H1 (cell line): ENCODE data around the gene HAPLN3. TPM values are rescaled to one million over a fixed set of nuclear protein-coding genes. Genes with fewer than 3 reads are reported as not detected.

Source experiments
- CTCF ChIA-PET: fragments of 300-600 bp; sonication (Branson Sonifier 250); formaldehyde crosslinking; loops from one replicate; lab custom pipeline; 2021; ENCODE audit not compliant: partially characterized antibody; lab: Charles Lee
- POLR2A ChIA-PET: fragments of 300-600 bp; sonication (Branson Sonifier 250); formaldehyde crosslinking; loops from one replicate; lab custom pipeline; 2021; ENCODE audit warnings: inconsistent platforms; ENCODE audit not compliant: partially characterized antibody; lab: Charles Lee
- DNase-seq, 2 experiments: peaks; one replicate each; pipeline versions ENCODE4 v3.0.0 to v3.0.0-alpha.2; 2010 to 2022; ENCODE audit warnings: low spot score in 2 of 2, low read depth in 1 of 2, mixed read lengths in 1 of 2
- FAIRE-seq: peaks from 2 replicates; lab custom pipeline; 2011; peaks lifted over from hg19 to GRCh38; lab: Jason Lieb, UNC
- H2AFZ ChIP-seq: 2 replicates; pipeline ENCODE4 v1.8.1; 2012; ENCODE audit warnings: low read length, inconsistent platforms
- H2AK5ac ChIP-seq: 2 replicates; pipeline ENCODE4 v1.6.1; 2013; ENCODE audit warnings: low read depth, low read length
- H2BK120ac ChIP-seq: replicated peaks from 2 replicates; pipeline ENCODE3; 2013; ENCODE audit warnings: low read depth, low read length, inconsistent platforms
- H2BK12ac ChIP-seq: 2 replicates; pipeline ENCODE4 v1.6.1; 2013; ENCODE audit warnings: low read depth, low read length
- H2BK15ac ChIP-seq: 2 replicates; pipeline ENCODE4 v1.6.1; 2013; ENCODE audit warnings: low read length
- H2BK20ac ChIP-seq: 2 replicates; pipeline ENCODE4 v1.6.1; 2013; ENCODE audit warnings: low read length
- H2BK5ac ChIP-seq: 2 replicates; pipeline ENCODE4 v1.6.1; 2013; ENCODE audit warnings: low read depth, low read length
- H3K14ac ChIP-seq: 2 replicates; pipeline ENCODE4 v1.6.1; 2013; ENCODE audit warnings: inconsistent platforms; ENCODE audit not compliant: insufficient read length
- H3K18ac ChIP-seq: 2 replicates; pipeline ENCODE4 v1.6.1; 2013; ENCODE audit warnings: low read length; ENCODE audit errors: extremely low read depth
- H3K23ac ChIP-seq: 2 replicates; pipeline ENCODE4 v1.6.1; 2013; ENCODE audit warnings: inconsistent platforms; ENCODE audit not compliant: insufficient read length
- H3K23me2 ChIP-seq: 2 replicates; pipeline ENCODE4 v1.6.1; 2013; ENCODE audit warnings: low read depth, low read length
- H3K27ac ChIP-seq: 2 replicates; pipeline ENCODE4 v1.6.1; 2011; ENCODE audit warnings: low read depth, low read length, inconsistent platforms
- H3K27me3 ChIP-seq, 4 experiments: replicated peaks in 1 of 4; 1 replicate in 1 of 4; 2 replicates in 3 of 4; pipeline versions ENCODE4 v1.6.1 to v1.8.1; 2011 to 2013; ENCODE audit warnings: low read length in 3 of 4, mild to moderate bottlenecking in 3 of 4, inconsistent platforms in 2 of 4, mixed read lengths in 2 of 4, moderate library complexity in 1 of 4; ENCODE audit not compliant: control insufficient read depth in 3 of 4, insufficient read depth in 3 of 4; ENCODE audit errors: extremely low read depth in 1 of 4
- H3K36me3 ChIP-seq, 4 experiments: 2 replicates each; pipeline versions ENCODE4 v1.6.1 to v1.8.1; 2011 to 2013; ENCODE audit warnings: mild to moderate bottlenecking in 4 of 4, low read length in 3 of 4, moderate library complexity in 2 of 4, control low read depth in 1 of 4, inconsistent platforms in 1 of 4; ENCODE audit not compliant: insufficient read depth in 4 of 4, control insufficient read depth in 2 of 4
- H3K4ac ChIP-seq: replicated peaks from 2 replicates; pipeline ENCODE3; 2013; ENCODE audit warnings: low read length, low read depth, mixed read lengths, inconsistent platforms; ENCODE audit not compliant: insufficient read length
- H3K4me1 ChIP-seq, 4 experiments: replicated peaks in 1 of 4; 1 replicate in 1 of 4; 2 replicates in 3 of 4; pipeline versions ENCODE4 v1.6.1 to v1.8.1; 2011 to 2013; ENCODE audit warnings: low read length in 3 of 4, inconsistent platforms in 2 of 4, mixed read lengths in 1 of 4; ENCODE audit not compliant: insufficient read depth in 4 of 4, control insufficient read depth in 3 of 4
- H3K4me2 ChIP-seq, 2 experiments: 2 replicates each; pipeline versions ENCODE4 v1.6.1 to v1.8.1; 2011 to 2013; ENCODE audit warnings: low read depth in 2 of 2, low read length in 2 of 2, control low read depth in 1 of 2, inconsistent platforms in 1 of 2, mild to moderate bottlenecking in 1 of 2; ENCODE audit not compliant: insufficient read depth in 1 of 2
- H3K4me3 ChIP-seq, 4 experiments: fragments of 200-600, 300-600 bp in 1 of 4; sonication (generic), shearing (Covaris generic), sonication (Bioruptor Twin) in 1 of 4; 2 replicates each; pipeline versions ENCODE4 v1.5.1 to v1.8.1; 2011 to 2016; ENCODE audit warnings: low read length in 4 of 4, low read depth in 3 of 4, control low read depth in 2 of 4, inconsistent platforms in 2 of 4, mild to moderate bottlenecking in 2 of 4, mixed read lengths in 1 of 4, moderate library complexity in 1 of 4; ENCODE audit not compliant: insufficient read depth in 2 of 4; ENCODE audit errors: extremely low read depth in 1 of 4
- H3K56ac ChIP-seq: replicated peaks from 2 replicates; pipeline ENCODE3; 2013; ENCODE audit warnings: low read depth, mild to moderate bottlenecking, mixed read lengths, low read length, inconsistent platforms; ENCODE audit not compliant: insufficient read length
- H3K79me1 ChIP-seq: 2 replicates; pipeline ENCODE4 v1.6.1; 2013; ENCODE audit warnings: low read depth, low read length, control low read depth
- H3K79me2 ChIP-seq, 2 experiments: 2 replicates each; pipeline versions ENCODE4 v1.6.1 to v1.8.1; 2012 to 2013; ENCODE audit warnings: low read length in 2 of 2, mild to moderate bottlenecking in 2 of 2, inconsistent platforms in 1 of 2; ENCODE audit not compliant: insufficient read depth in 2 of 2, control insufficient read depth in 1 of 2
- H3K9ac ChIP-seq, 4 experiments: replicated peaks in 1 of 4; 1 replicate in 1 of 4; 2 replicates in 3 of 4; pipeline versions ENCODE4 v1.6.1 to v1.8.1; 2011 to 2013; ENCODE audit warnings: low read depth in 3 of 4, low read length in 3 of 4, control low read depth in 2 of 4, mild to moderate bottlenecking in 2 of 4, moderate library complexity in 2 of 4, inconsistent platforms in 1 of 4; ENCODE audit errors: extremely low read depth in 1 of 4
- H3K9me3 ChIP-seq, 2 experiments: 2 replicates each; pipeline versions ENCODE4 v1.6.1 to v1.8.1; 2012 to 2013; ENCODE audit warnings: mild to moderate bottlenecking in 2 of 2, moderate library complexity in 2 of 2, control low read depth in 1 of 2, inconsistent platforms in 1 of 2, low read depth in 1 of 2, low read length in 1 of 2, mixed read lengths in 1 of 2; ENCODE audit not compliant: insufficient read depth in 2 of 2
- H4K20me1 ChIP-seq, 2 experiments: replicated peaks in 1 of 2; 2 replicates each; pipeline versions ENCODE3 to v1.8.1; 2011 to 2013; ENCODE audit warnings: inconsistent platforms in 2 of 2, low read length in 2 of 2, mild to moderate bottlenecking in 1 of 2; ENCODE audit not compliant: insufficient read depth in 2 of 2, control insufficient read depth in 1 of 2
- H4K5ac ChIP-seq: 2 replicates; pipeline ENCODE4 v1.6.1; 2013; ENCODE audit warnings: low read length, low read depth, mixed read lengths, inconsistent platforms; ENCODE audit not compliant: insufficient read length
- H4K8ac ChIP-seq: 2 replicates; pipeline ENCODE4 v1.8.0; 2013; ENCODE audit warnings: mild to moderate bottlenecking, moderate library complexity, low read length, inconsistent platforms; ENCODE audit not compliant: insufficient read depth; ENCODE audit errors: extremely low read depth
- H4K91ac ChIP-seq: replicated peaks from 2 replicates; pipeline ENCODE3; 2013; ENCODE audit warnings: low read length, mixed read lengths, inconsistent platforms; ENCODE audit not compliant: insufficient read length
- WGBS, 2 experiments: shearing (Covaris generic) in 1 of 2; methylation state at CpG; one replicate each; pipeline versions ENCODE4 v1.1.6 to v1.1.7; 2013 to 2015; ENCODE audit warnings: low lambda C conversion rate in 2 of 2, mixed read lengths in 2 of 2, inconsistent platforms in 1 of 2, low coverage in 1 of 2, missing lambda C conversion rate in 1 of 2; ENCODE audit not compliant: insufficient replicate concordance in 2 of 2, insufficient coverage in 1 of 2, insufficient read length in 1 of 2; ENCODE audit errors: extremely low coverage in 1 of 2, missing lambda C conversion rate in 1 of 2; 5-methylcytosine and 5-hydroxymethylcytosine counted together
- polyA plus RNA-seq, 7 experiments: library from polyadenylated mRNA; depleted of rRNA in 3 of 7; stranded (reverse) in 5 of 7; unstranded in 2 of 7; fragments of >200 nt in 5 of 7; fragments of 200-250 nt in 2 of 7; gene quantifications; 1 replicate in 5 of 7; 2 replicates in 1 of 7; 4 replicates in 1 of 7; pipeline versions ENCODE4 v1.2.1 to v1.2.3, GENCODE V29; 2011 to 2013; ENCODE audit warnings: missing spikeins in 2 of 7, mixed read lengths in 2 of 7
- total RNA-seq: library from RNA; stranded (reverse); fragmentation: NEBNext Ultra II Directional; extraction: Animal tissue kit (Norgen Biotek cat#: 25700); gene quantifications from 2 replicates; pipeline ENCODE4 v1.2.1, GENCODE V29; 2021

The HAPLN3 gene
- total and polyA plus RNA-seq, 2 of the 8 experiments (the other 6 are each of a cell fraction or from before 2014, with no cell fraction given): 76.2 to 79.7 TPM

GRCh38 chr15:88908123-88908522 lies 12.8 kb upstream of the HAPLN3 start:
- POLR2A ChIA-PET: interaction anchor here (0.5 to 27.2 kb wide), 13 partner anchors 12 to 243 kb away, joined by 3 to 607 read pairs (median 3); partner anchors contain the start of gene HAPLN3
- Histone ChIP-seq H3K9ac (no peak overlapping the region; a peak in 1 of 7 replicates), H3K79me1 (peaks cover 31% of the 10 kb centered on the region), H3K4me3 (no peak overlapping the region; a peak in 1 of 8 replicates), H3K14ac (no peak overlapping the region), H3K56ac (no peak overlapping the region), H2BK15ac (no peak overlapping the region), H4K5ac (no peak overlapping the region), H3K23ac (no peak overlapping the region), H4K91ac (no peak overlapping the region), H3K36me3 (peaks cover 58 to 87% (median 74%) of the 10 kb centered on the region in 4 experiments), H2AK5ac (no peak overlapping the region), H3K23me2 (peaks cover 9% of the 10 kb centered on the region; the same call in 1 of the 2 replicates), H3K27me3 (no peaks in the 10 kb centered on the region), H4K8ac (peak overlapping the region; percentile 81), H3K4me1 (peaks cover 2 to 37% (median 28%) of the 10 kb centered on the region in 4 experiments), H3K27ac (peak overlapping the region; percentile 48; the same call in 1 of the 2 replicates), H3K9me3 (no peaks in the 10 kb centered on the region), H2BK5ac (peak overlapping the region; percentile 52), H3K18ac (peak overlapping the region; percentile 19; the same call in 1 of the 2 replicates), H2BK120ac (no peak overlapping the region), H3K79me2 (peaks cover 11 to 81% of the 10 kb centered on the region in 2 experiments), H3K4ac (no peak overlapping the region), H3K4me2 (peak overlapping the region in 1 of 2 experiments; percentile 70; a peak in 2 of 4 replicates), H4K20me1 (peaks cover 47 to 57% of the 10 kb centered on the region in 2 experiments), H2BK12ac (no peak overlapping the region), H2AFZ (no peak overlapping the region), H2BK20ac (no peak overlapping the region)
- no peak for DNase-seq
- no peak for FAIRE-seq
- CTCF ChIA-PET: interaction anchor here (0.6 to 2.0 kb wide), 12 partner anchors 11 to 238 kb away, joined by 3 to 8 read pairs (median 4); no protein-coding TSS in a partner anchor
- WGBS, 2 experiments: 89% methylated on average over 12 of the region's 12 CpGs; no CpG with 5 or more reads in 1 of the 2 experiments
